Astrocyte of the spinal cord (primary cell): ENCODE measurements around the gene DUSP28.

Source experiments
- DNase-seq: peaks from one replicate; pipeline ENCODE4 v3.0.0; 2011; ENCODE audit warnings: low read depth, low spot score
- H3K4me3 ChIP-seq: 2 replicates; pipeline ENCODE4 v1.5.1; 2011; ENCODE audit warnings: low read depth, mild to moderate bottlenecking, low read length, moderate library complexity
- in situ Hi-C: cut with HindIII; loops from 2 replicates; pipeline ENCODE4 v1.10.0; 2017; ENCODE audit warnings: low sequenced_read_pairs
- TF ChIP-seq, protein P1 (sequence below): IDR thresholded peaks from 2 replicates; pipeline ENCODE4 v1.5.1; 2012; ENCODE audit warnings: low read depth, mild to moderate bottlenecking, low read length, inconsistent platforms

The DUSP28 gene

DNA sequence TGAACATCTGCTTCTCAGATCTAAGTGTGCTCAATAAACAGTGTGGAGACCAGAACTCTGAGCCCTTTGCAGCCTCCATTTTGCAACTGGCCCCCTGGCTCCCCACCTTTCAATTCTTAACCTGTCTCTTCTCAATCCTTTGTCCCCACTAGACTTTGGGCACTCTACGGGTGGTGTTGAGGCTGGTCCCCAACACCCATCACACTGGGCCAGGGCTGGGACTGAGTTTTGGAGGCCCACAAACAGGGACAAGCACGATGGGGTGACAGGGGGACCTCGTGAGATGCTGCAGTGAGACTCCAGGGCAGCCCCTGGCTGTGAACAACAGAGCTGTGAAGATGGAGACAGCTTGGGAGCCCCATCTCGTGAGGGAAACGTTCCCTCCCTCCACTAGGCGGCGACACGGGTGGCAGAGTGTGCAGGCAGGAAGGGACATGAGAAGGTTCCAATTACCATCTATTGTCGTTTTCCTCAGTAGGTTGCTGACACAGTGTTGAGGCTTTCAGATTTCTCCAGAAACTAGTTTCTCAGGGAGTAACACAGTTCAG, 3.5 kb upstream of the DUSP28 start:
- no peak for DNase-seq
- no peak overlapping the region for H3K4me3 ChIP-seq

DNA sequence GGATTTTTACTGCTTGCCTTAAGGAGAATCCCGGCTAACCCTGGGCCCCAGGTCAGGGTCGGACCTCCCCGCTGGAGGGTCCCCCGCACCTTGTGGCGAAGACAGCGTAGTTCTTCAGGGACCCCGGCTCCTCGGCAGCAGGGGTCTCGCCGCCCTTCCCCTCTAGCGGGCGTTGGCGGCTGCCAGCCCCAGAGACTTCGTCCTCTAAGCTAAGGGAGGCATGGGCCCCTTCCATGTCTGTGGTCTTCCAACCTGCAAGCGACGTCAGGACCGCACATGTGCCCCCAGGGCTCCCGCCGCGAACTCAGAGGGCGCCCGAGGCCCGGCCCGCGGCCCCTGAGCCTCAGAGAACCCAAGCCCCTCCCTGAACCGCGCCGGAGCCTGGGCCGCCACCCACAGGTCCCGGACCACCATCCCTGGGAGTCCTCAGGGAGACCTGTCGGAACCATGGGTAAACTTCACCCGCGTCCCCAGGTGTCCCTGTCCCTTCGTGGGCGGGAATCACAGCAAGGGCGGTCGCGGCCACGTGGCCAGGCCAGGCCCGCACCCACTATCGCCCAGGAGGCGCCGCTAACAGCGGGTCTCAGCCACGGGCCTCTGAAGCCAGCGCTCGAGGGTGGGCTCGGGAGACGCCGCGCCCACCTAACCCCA, 2.9 kb upstream of the DUSP28 start:
- TF ChIP-seq, protein P1, sequence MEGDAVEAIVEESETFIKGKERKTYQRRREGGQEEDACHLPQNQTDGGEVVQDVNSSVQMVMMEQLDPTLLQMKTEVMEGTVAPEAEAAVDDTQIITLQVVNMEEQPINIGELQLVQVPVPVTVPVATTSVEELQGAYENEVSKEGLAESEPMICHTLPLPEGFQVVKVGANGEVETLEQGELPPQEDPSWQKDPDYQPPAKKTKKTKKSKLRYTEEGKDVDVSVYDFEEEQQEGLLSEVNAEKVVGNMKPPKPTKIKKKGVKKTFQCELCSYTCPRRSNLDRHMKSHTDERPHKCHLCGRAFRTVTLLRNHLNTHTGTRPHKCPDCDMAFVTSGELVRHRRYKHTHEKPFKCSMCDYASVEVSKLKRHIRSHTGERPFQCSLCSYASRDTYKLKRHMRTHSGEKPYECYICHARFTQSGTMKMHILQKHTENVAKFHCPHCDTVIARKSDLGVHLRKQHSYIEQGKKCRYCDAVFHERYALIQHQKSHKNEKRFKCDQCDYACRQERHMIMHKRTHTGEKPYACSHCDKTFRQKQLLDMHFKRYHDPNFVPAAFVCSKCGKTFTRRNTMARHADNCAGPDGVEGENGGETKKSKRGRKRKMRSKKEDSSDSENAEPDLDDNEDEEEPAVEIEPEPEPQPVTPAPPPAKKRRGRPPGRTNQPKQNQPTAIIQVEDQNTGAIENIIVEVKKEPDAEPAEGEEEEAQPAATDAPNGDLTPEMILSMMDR: no peak
- peak overlapping the region; percentile 40 for H3K4me3 ChIP-seq
- in situ Hi-C loops: no loop called here
- DNase-seq: no peak

More for the DNA sequence above, 3.5 kb upstream of the DUSP28 start:
- in situ Hi-C loops: no loop called here
- TF ChIP-seq, protein P1: peak; percentile 67

DNA sequence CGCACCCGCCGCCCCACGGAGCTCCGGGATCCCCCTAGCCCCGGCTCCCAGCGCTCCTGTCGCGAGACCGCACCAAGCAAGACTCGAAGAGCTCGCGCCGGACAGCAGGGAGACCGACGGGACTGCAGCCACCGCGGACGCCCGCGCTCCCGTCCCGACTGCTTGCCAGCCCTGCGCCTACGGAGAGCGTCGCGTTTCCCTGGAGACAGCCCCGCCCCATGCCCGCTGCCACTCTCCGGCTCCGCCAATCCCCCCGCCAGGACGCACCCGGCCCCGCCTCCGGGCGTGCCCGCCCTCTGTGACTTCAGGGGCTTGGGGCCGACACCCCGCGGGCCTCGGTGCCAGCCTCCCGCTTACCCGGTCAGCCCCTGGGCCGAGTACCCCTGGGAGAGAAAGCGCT, 2.3 kb upstream of the DUSP28 start, which contains the start of gene ANKMY1:
Gene ANKMY1 (minus strand): TSS at position 181 of the 400 bp plus-strand sequence. CDS start 653 bp downstream, outside the sequence.
- peak within 1 kb of the TSS; percentile 40 for H3K4me3 ChIP-seq
- in situ Hi-C loops: no loop called here
- peak; percentile 64 for DNase-seq
- TF ChIP-seq, protein P1: no peak

GRCh38 chr2:240558236-240558761, 1.9 kb upstream of the DUSP28 start:
- in situ Hi-C loops: no loop called here
- DNase-seq: no peak
- TF ChIP-seq, protein P1: no peak
- peak overlapping the region; percentile 20 for H3K4me3 ChIP-seq

GRCh38 chr2:240559286-240559685, 871 bp upstream of the DUSP28 start:
- no peak for DNase-seq
- in situ Hi-C loops: no loop called here
- TF ChIP-seq, protein P1: no peak
- H3K4me3 ChIP-seq: no peak overlapping the region

DNA sequence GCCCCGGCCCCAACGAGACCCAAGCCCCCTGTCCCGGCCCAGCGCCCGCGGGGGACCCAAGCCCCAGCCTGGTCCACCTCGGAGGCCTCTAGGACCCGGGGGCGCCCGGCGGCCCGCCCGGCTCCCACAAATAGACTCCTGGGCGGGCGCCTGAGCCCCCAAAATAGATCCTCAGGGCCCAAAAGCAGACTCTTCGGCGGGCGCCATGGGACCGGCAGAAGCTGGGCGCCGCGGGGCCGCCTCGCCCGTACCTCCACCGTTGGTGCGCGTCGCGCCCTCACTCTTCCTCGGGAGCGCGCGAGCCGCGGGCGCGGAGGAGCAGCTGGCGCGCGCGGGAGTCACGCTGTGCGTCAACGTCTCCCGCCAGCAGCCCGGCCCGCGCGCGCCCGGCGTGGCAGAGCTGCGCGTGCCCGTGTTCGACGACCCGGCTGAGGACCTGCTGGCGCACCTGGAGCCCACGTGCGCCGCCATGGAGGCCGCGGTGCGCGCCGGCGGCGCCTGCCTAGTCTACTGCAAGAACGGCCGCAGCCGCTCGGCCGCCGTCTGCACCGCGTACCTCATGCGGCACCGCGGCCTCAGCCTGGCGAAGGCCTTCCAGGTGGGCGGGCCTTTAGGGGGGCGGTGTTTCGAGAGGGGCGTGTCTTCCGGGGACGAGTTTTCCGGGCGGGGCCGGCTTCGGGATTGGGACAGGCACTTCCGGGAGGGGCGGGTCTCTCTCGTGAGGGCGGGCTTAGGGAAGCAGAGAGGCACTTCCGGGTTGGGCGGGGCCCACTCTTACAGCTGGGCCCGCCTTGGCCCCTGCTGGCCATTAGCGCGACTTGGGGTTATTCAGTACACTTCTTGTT, 545 bp downstream of the DUSP28 start:
- DNase-seq: peak; percentile 99
- TF ChIP-seq, protein P1: peak; percentile 24
- peak overlapping the region; percentile 60 for H3K4me3 ChIP-seq
- in situ Hi-C loops: no loop called here
